OCI-LY7 (cell line): ENCODE data around the gene RNF149. TPM values are rescaled to one million over a fixed set of nuclear protein-coding genes. Genes with fewer than 3 reads are reported as not detected.

Experiments used
- BruUV-seq: library from RNA; stranded (reverse); fragments of 400-500 nt; replicated peaks from 2 replicates; lab custom pipeline; 2021; lab: Mats Ljungman, UMichigan
- CTCF ChIA-PET: fragments of 300-600 bp; sonication (Branson Sonifier 250); formaldehyde crosslinking; loops from one replicate; lab custom pipeline; 2022; ENCODE audit warnings: antibody characterized with exemption; ENCODE audit not compliant: unreplicated experiment; lab: Charles Lee
- POLR2A ChIA-PET: fragments of 300-600 bp; sonication (Branson Sonifier 250); formaldehyde crosslinking; loops from one replicate; lab custom pipeline; 2022; ENCODE audit warnings: antibody characterized with exemption; lab: Charles Lee
- DNase-seq: peaks from one replicate; pipeline ENCODE4 v3.0.0-alpha.2; 2015; ENCODE audit warnings: low spot score
- H2AFZ ChIP-seq: fragments of 200-600 bp; sonication (generic), shearing (Covaris generic); 2 replicates; pipeline ENCODE4 v1.6.1; 2014; ENCODE audit warnings: mild to moderate bottlenecking, antibody characterized with exemption, low read length, moderate library complexity
- H3K27ac ChIP-seq: fragments of 200-600 bp; sonication (generic); 2 replicates; pipeline ENCODE4 v1.5.1; 2014; ENCODE audit warnings: mixed run types, low read depth, mild to moderate bottlenecking, moderate library complexity, low read length, inconsistent platforms; ENCODE audit not compliant: poor library complexity, severe bottlenecking
- H3K36me3 ChIP-seq: fragments of 200-600 bp; sonication (generic); 2 replicates; pipeline ENCODE4 v1.6.1; 2014; ENCODE audit warnings: mild to moderate bottlenecking, antibody characterized with exemption, low read length, moderate library complexity, mixed read lengths; ENCODE audit not compliant: insufficient read depth
- H3K4me1 ChIP-seq: fragments of 200-600 bp; sonication (generic); 2 replicates; pipeline ENCODE4 v1.5.1; 2014; ENCODE audit warnings: mild to moderate bottlenecking, low read length; ENCODE audit not compliant: insufficient read depth, poor library complexity, severe bottlenecking
- H3K4me2 ChIP-seq: fragments of 200-600 bp; sonication (generic); 2 replicates; pipeline ENCODE4 v1.6.1; 2014; ENCODE audit warnings: mild to moderate bottlenecking, low read length
- H3K4me3 ChIP-seq: fragments of 200-600 bp; sonication (generic); 2 replicates; pipeline ENCODE4 v1.5.1; 2014; ENCODE audit warnings: mild to moderate bottlenecking, low read depth, low read length; ENCODE audit not compliant: poor library complexity, severe bottlenecking
- H3K79me2 ChIP-seq: fragments of 200-600 bp; sonication (generic); 2 replicates; pipeline ENCODE4 v1.6.1; 2016; ENCODE audit warnings: low read depth, mild to moderate bottlenecking, low read length, moderate library complexity, mixed read lengths; ENCODE audit not compliant: insufficient read depth
- H3K9me2 ChIP-seq: fragments of 200-600 bp; sonication (generic); 2 replicates; pipeline ENCODE4 v1.6.1; 2016; ENCODE audit warnings: mild to moderate bottlenecking, low read length, mixed read lengths; ENCODE audit not compliant: insufficient read depth
- H3K9me3 ChIP-seq: fragments of 200-600 bp; sonication (generic); 2 replicates; pipeline ENCODE4 v1.6.1; 2014; ENCODE audit warnings: mild to moderate bottlenecking, mixed run types, low read length, mixed read lengths
- H4K20me1 ChIP-seq: fragments of 200-600 bp; sonication (generic); 2 replicates; pipeline ENCODE4 v1.6.1; 2014; ENCODE audit warnings: mild to moderate bottlenecking, antibody characterized with exemption, low read length, moderate library complexity, mixed read lengths; ENCODE audit not compliant: insufficient read depth
- EZH2phosphoT487 ChIP-seq: fragments of 200-600 bp; sonication (generic); IDR thresholded peaks from 2 replicates; pipeline ENCODE4 v1.6.1; 2018; ENCODE audit warnings: low read depth, borderline replicate concordance, mild to moderate bottlenecking, mixed run types, antibody characterized with exemption, low read length, moderate library complexity, mixed read lengths
- intact Hi-C: fragments of 100-400 bp; cut with micrococcal nuclease; formaldehyde crosslinking; loops from one replicate; pipeline ENCODE4 v1.10.0; 2022; ENCODE audit not compliant: unreplicated experiment
- total RNA-seq, 2 experiments: library from RNA; depleted of rRNA in 1 of 2; stranded (reverse); fragments of >200 nt in 1 of 2; shearing (Covaris generic) in 1 of 2; gene quantifications; 2 replicates each; pipeline ENCODE4 v1.2.3, GENCODE V29; 2014 to 2022
- TF ChIP-seq, protein P1 (sequence below): fragments of 200-600 bp; sonication (generic); conservative IDR thresholded peaks from 2 replicates; pipeline ENCODE4 v1.5.1; 2014; ENCODE audit warnings: mild to moderate bottlenecking, antibody characterized with exemption, low read length, moderate library complexity, mixed read lengths

The RNF149 gene
- total RNA-seq, 2 experiments from 2014 or later = 10.3 to 17.9 TPM

DNA sequence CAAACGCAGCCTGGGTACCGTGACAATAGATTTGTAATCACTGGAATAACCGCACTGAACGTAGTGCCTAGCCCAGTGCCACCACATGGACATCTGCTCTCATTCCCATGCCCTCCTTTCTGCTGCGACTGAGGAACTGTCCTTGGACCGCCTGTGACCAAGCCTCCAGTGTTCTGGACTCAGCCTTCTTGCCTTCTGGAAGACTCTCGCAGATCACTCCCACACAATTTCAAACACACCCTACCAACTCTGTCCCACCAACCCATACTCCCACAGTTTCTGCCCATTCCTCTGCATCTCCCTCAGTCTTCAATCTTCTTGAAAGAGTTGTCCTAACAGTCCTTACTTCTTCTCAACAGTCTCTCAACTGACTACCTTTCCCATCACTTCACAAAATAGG is 2.1 kb downstream of the RNF149 start:
- no TSS peak for BruUV-seq
- Histone ChIP-seq H3K4me1 (peaks cover 16% of the 10 kb centered on the region), H3K9me2 (no peaks in the 10 kb centered on the region), H3K4me2 (peak overlapping the region; percentile 74), H3K79me2 (peaks cover 11% of the 10 kb centered on the region; the same call in 1 of the 2 replicates), H3K27ac (no peak overlapping the region), H3K36me3 (no peaks in the 10 kb centered on the region), H2AFZ (no peak overlapping the region), H3K9me3 (no peaks in the 10 kb centered on the region), H4K20me1 (no peaks in the 10 kb centered on the region), H3K4me3 (peak overlapping the region; percentile 69)
- ChIA-PET CTCF (no interaction called here), POLR2A (no interaction called here)
- TF ChIP-seq EZH2phosphoT487 = no peak
- TF ChIP-seq, protein P1, sequence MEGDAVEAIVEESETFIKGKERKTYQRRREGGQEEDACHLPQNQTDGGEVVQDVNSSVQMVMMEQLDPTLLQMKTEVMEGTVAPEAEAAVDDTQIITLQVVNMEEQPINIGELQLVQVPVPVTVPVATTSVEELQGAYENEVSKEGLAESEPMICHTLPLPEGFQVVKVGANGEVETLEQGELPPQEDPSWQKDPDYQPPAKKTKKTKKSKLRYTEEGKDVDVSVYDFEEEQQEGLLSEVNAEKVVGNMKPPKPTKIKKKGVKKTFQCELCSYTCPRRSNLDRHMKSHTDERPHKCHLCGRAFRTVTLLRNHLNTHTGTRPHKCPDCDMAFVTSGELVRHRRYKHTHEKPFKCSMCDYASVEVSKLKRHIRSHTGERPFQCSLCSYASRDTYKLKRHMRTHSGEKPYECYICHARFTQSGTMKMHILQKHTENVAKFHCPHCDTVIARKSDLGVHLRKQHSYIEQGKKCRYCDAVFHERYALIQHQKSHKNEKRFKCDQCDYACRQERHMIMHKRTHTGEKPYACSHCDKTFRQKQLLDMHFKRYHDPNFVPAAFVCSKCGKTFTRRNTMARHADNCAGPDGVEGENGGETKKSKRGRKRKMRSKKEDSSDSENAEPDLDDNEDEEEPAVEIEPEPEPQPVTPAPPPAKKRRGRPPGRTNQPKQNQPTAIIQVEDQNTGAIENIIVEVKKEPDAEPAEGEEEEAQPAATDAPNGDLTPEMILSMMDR = no peak
- no peak for DNase-seq
- intact Hi-C loops = no loop called here

DNA sequence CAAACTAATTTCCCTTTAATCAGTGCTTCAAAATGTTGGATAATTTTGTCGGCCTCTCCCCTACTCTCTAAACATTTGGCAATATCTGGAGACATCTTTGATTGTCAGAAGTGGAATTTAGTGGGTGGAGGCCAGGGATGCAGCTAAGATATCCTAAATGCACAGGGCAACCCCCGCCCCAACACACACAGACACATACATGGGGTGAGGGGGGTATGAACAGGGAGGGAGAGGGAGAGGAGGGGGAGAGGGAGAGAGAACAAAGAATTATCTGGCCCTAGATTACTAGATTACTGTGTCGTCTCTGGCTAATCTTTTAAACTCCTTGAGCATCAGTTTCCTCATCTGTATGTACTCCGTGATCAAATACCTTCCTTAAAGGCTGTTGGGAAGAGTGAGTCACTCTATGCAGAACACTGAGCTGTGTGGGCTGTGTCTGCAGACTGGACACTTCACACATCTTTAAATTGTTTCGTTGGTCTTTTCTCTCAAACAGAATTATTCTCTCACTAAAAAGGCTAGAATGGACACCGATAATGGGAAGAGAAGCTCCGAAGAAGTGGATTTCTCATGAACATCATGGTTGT is 2.9 kb downstream of the RNF149 start:
- Histone ChIP-seq H3K79me2 (peaks cover 11% of the 10 kb centered on the region; the same call in 1 of the 2 replicates), H3K4me2 (peak overlapping the region; percentile 74; the same call in 1 of the 2 replicates), H3K36me3 (no peaks in the 10 kb centered on the region), H4K20me1 (no peaks in the 10 kb centered on the region), H2AFZ (no peak overlapping the region), H3K9me3 (no peaks in the 10 kb centered on the region), H3K4me3 (no peak overlapping the region), H3K27ac (no peak overlapping the region), H3K4me1 (peaks cover 16% of the 10 kb centered on the region), H3K9me2 (no peaks in the 10 kb centered on the region)
- no peak for DNase-seq
- no TSS peak for BruUV-seq
- intact Hi-C loops = no loop called here
- ChIA-PET POLR2A (no interaction called here), CTCF (no interaction called here)
- TF ChIP-seq, protein P1 = no peak
- TF ChIP-seq EZH2phosphoT487 = no peak

DNA sequence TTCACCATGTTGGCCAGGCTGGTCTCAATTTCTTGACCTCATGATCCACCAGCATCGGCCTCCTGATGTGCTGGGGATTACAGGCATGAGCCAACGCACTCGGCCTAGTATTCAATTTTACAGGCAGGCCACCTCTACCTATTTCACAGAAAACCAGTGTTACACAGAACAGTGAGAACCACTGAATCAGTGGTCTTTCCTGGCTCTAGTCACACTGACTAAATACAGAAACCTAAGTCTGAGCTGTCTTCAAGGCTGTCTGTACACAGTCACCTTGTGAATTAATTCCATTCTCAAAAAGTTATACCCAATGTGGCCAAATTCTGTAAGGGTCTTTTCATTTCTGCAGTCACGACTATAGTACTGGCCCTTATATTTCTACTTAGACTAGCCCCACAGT is 3.5 kb downstream of the RNF149 start:
- Histone ChIP-seq H3K4me1 (peaks cover 16% of the 10 kb centered on the region), H3K4me2 (no peak overlapping the region), H4K20me1 (no peaks in the 10 kb centered on the region), H3K27ac (no peak overlapping the region), H3K79me2 (peaks cover 11% of the 10 kb centered on the region; the same call in 1 of the 2 replicates), H3K4me3 (no peak overlapping the region), H3K36me3 (no peaks in the 10 kb centered on the region), H3K9me3 (no peaks in the 10 kb centered on the region), H2AFZ (no peak overlapping the region), H3K9me2 (no peaks in the 10 kb centered on the region)
- ChIA-PET POLR2A (no interaction called here), CTCF (no interaction called here)
- intact Hi-C loops = no loop called here
- no peak for TF ChIP-seq EZH2phosphoT487
- TF ChIP-seq, protein P1 = no peak
- no peak for DNase-seq
- no TSS peak for BruUV-seq
